ENCODE results near the gene SLC10A2.

DNA sequence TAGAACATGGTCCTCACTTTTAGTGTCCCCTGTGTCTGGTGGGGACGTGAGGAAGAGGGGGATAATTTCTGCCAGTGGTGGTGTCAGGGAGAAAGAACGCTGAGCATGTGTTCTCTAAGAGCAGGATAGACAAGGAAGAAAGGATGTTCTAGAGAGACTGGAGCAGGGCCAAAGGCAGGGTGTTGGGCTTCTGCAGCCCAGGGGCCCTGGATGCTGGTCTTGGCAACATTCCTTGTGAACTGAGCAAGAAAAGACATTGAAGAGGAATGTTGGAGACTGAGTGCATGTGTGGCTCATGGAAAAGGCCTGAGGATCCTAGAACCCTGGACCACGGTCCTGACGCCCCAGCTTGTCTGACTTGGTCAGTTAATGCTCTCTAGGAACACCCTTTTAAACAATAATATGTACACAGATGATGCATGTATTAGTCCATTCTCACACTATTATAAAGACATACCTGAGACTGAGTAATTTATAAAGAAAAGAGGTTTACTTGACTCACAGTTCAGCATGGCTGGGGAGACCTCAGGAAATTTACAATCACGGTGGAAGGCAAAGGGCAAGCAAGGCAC, 33.6 kb upstream of the SLC10A2 start:
- TF ChIP-seq, protein P1, sequence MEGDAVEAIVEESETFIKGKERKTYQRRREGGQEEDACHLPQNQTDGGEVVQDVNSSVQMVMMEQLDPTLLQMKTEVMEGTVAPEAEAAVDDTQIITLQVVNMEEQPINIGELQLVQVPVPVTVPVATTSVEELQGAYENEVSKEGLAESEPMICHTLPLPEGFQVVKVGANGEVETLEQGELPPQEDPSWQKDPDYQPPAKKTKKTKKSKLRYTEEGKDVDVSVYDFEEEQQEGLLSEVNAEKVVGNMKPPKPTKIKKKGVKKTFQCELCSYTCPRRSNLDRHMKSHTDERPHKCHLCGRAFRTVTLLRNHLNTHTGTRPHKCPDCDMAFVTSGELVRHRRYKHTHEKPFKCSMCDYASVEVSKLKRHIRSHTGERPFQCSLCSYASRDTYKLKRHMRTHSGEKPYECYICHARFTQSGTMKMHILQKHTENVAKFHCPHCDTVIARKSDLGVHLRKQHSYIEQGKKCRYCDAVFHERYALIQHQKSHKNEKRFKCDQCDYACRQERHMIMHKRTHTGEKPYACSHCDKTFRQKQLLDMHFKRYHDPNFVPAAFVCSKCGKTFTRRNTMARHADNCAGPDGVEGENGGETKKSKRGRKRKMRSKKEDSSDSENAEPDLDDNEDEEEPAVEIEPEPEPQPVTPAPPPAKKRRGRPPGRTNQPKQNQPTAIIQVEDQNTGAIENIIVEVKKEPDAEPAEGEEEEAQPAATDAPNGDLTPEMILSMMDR (conservative IDR thresholded peaks at IDR 0.05; ENCODE audit: low read length), result no peak
- TF ChIP-seq EZH2phosphoT487 (IDR thresholded peaks at IDR 0.05; ENCODE audit: borderline replicate concordance), result no peak
